ENCODE data around the gene SUGP2.
"Not testable (repeated sequence)": the region's sequence is repeated elsewhere in the genome, so short reads cannot be mapped to it uniquely, and the experiment has no call there.

SUGP2 gene

GRCh38 chr19:19031891-19032290 is 1.4 kb downstream of the SUGP2 start:
- DNase-seq (ENCODE audit: low spot score): no peak

GRCh38 chr19:19028526-19028925 is 4.8 kb downstream of the SUGP2 start:
- no peak for DNase-seq (ENCODE audit: low spot score)

GRCh38 chr19:19027228-19027627 is 6.1 kb downstream of the SUGP2 start:
- no peak for DNase-seq (ENCODE audit: low spot score)

GRCh38 chr19:19026299-19026971 is 6.9 kb downstream of the SUGP2 start:
- DNase-seq (ENCODE audit: low spot score): no peak

GRCh38 chr19:19025861-19026260 is 7.5 kb downstream of the SUGP2 start:
- no peak for DNase-seq (ENCODE audit: low spot score)

- DNase-seq (ENCODE audit: low spot score): not testable (repeated sequence)
These were observed 9.9 kb downstream of the SUGP2 start for GRCh38 chr19:19023376-19023775.

- DNase-seq (ENCODE audit: low spot score): no peak
These were observed 10.8 kb downstream of the SUGP2 start for GRCh38 chr19:19022380-19022961.

GRCh38 chr19:19021115-19021514 is 12.2 kb downstream of the SUGP2 start:
- peak; percentile 29 for DNase-seq (ENCODE audit: low spot score)

GRCh38 chr19:19010551-19010950 is 22.8 kb downstream of the SUGP2 start:
- no peak for DNase-seq (ENCODE audit: low spot score)

- DNase-seq (ENCODE audit: low spot score): no peak
These were observed 23.4 kb downstream of the SUGP2 start for GRCh38 chr19:19009951-19010350.

- no peak for DNase-seq (ENCODE audit: low spot score)
These were observed 27.1 kb downstream of the SUGP2 start for GRCh38 chr19:19006213-19006612.

- DNase-seq (ENCODE audit: low spot score): no peak
These were observed 29.2 kb downstream of the SUGP2 start for GRCh38 chr19:19004144-19004543.

- peak; percentile 27 for DNase-seq (ENCODE audit: low spot score)
These were observed 33.3 kb downstream of the SUGP2 start for GRCh38 chr19:18999896-19000620.

GRCh38 chr19:18999016-18999758 is 34.1 kb downstream of the SUGP2 start:
- DNase-seq (ENCODE audit: low spot score): no peak

- DNase-seq (ENCODE audit: low spot score): no peak
These were observed 35.0 kb downstream of the SUGP2 start for GRCh38 chr19:18998276-18998675.

GRCh38 chr19:18996796-18997394 is 36.4 kb downstream of the SUGP2 start:
- no peak for DNase-seq (ENCODE audit: low spot score)

GRCh38 chr19:18996351-18996750 is 37.0 kb downstream of the SUGP2 start:
- DNase-seq (ENCODE audit: low spot score): no peak

- peak; percentile 92 for DNase-seq (ENCODE audit: low spot score)
These were observed 37.5 kb downstream of the SUGP2 start for GRCh38 chr19:18995804-18996241.

GRCh38 chr19:18993115-18993514 is 40.2 kb downstream of the SUGP2 start:
- DNase-seq (ENCODE audit: low spot score): no peak

- no peak for DNase-seq (ENCODE audit: low spot score)
These were observed 40.6 kb downstream of the SUGP2 start for GRCh38 chr19:18992696-18993095.

- no peak for DNase-seq (ENCODE audit: low spot score)
These were observed 41.8 kb downstream of the SUGP2 start for GRCh38 chr19:18991468-18991867.

- DNase-seq (ENCODE audit: low spot score): no peak
These were observed 42.3 kb downstream of the SUGP2 start for GRCh38 chr19:18991006-18991405.
